Measurements from ENCODE around the gene TFF3. TPM values are rescaled to one million over a fixed set of nuclear protein-coding genes. Genes with fewer than 3 reads are reported as not detected.

Gene TFF3
- total and polyA plus RNA-seq, 7 donors, result 14.3 to 7,065 (median 45.1) TPM

GRCh38 chr21:42309753-42310213 lies 5.4 kb downstream of the TFF3 start:
- peak; percentile 74 for DNase-seq
- Histone ChIP-seq H3K27ac (no peak overlapping the region), H3K27me3 (peaks cover 8 to 36% (median 18%) of the 10 kb centered on the region in 3 donors), H3K36me3 (no peaks in the 10 kb centered on the region), H3K4me3 (no peak overlapping the region), H3K9me3 (no peaks in the 10 kb centered on the region), H3K4me1 (peaks cover 0 to 9% (median 8%) of the 10 kb centered on the region in 4 donors)
- intact Hi-C loops (cut with DNase I), result no loop called here
- 9 to 14% methylated on average over 22 of the region's 22 CpGs for WGBS, 2 donors
- TF ChIP-seq CTCF (IDR thresholded peaks at IDR 0.05), result peak; percentile 33 to 73 (median 53)
- no peak for TF ChIP-seq POLR2A (IDR thresholded peaks at IDR 0.05)
- no peak for TF ChIP-seq EP300 (IDR thresholded peaks at IDR 0.05)
- no peak for TF ChIP-seq POLR2AphosphoS5 (IDR thresholded peaks at IDR 0.05)

- H3K4me3 ChIP-seq, result no peak overlapping the region
- intact Hi-C loops (cut with DNase I), result no loop called here
- H3K27me3 ChIP-seq, result peaks cover 8 to 36% (median 18%) of the 10 kb centered on the region in 3 donors
- no peak for TF ChIP-seq POLR2AphosphoS5 (IDR thresholded peaks at IDR 0.05)
- TF ChIP-seq CTCF (IDR thresholded peaks at IDR 0.05), result no peak
- TF ChIP-seq POLR2A (IDR thresholded peaks at IDR 0.05), result no peak
- no peak for TF ChIP-seq EP300 (IDR thresholded peaks at IDR 0.05)
- H3K36me3 ChIP-seq, result no peaks in the 10 kb centered on the region
- H3K27ac ChIP-seq, result no peak overlapping the region
- WGBS, 2 donors, result 38 to 59% methylated on average over 23 of the region's 23 CpGs
- H3K9me3 ChIP-seq, result no peaks in the 10 kb centered on the region
- DNase-seq, result peak; percentile 14
- H3K4me1 ChIP-seq, result peaks cover 0 to 9% (median 8%) of the 10 kb centered on the region in 4 donors
These were observed 6.1 kb downstream of the TFF3 start for GRCh38 chr21:42308914-42309752.

- Histone ChIP-seq H3K4me1 (peaks cover 0 to 9% (median 8%) of the 10 kb centered on the region in 4 donors), H3K27me3 (peaks cover 8 to 36% (median 18%) of the 10 kb centered on the region in 3 donors), H3K36me3 (no peaks in the 10 kb centered on the region), H3K27ac (no peak overlapping the region), H3K9me3 (no peaks in the 10 kb centered on the region), H3K4me3 (no peak overlapping the region)
- DNase-seq, result peak; percentile 60
- WGBS, 2 donors, result 78 to 90% methylated on average over 17 of the region's 17 CpGs
- intact Hi-C loops (cut with DNase I), result no loop called here
- no peak for TF ChIP-seq POLR2A (IDR thresholded peaks at IDR 0.05)
- no peak for TF ChIP-seq POLR2AphosphoS5 (IDR thresholded peaks at IDR 0.05)
- no peak for TF ChIP-seq EP300 (IDR thresholded peaks at IDR 0.05)
- no peak for TF ChIP-seq CTCF (IDR thresholded peaks at IDR 0.05)
These were observed 6.9 kb downstream of the TFF3 start for GRCh38 chr21:42308161-42308913.

- intact Hi-C loops (cut with DNase I), result no loop called here
These were observed 8.1 kb downstream of the TFF3 start for GRCh38 chr21:42307106-42307505.

More at GRCh38 chr21:42307106-42307505, 8.1 kb downstream of the TFF3 start:
- 48 to 68% methylated on average over 5 of the region's 5 CpGs for WGBS, 2 donors
- peaks cover 8 to 36% (median 18%) of the 10 kb centered on the region in 3 donors for H3K27me3 ChIP-seq
- H3K4me1 ChIP-seq, result peaks cover 0 to 9% (median 8%) of the 10 kb centered on the region in 4 donors
- TF ChIP-seq POLR2A (IDR thresholded peaks at IDR 0.05) (no peak), EP300 (IDR thresholded peaks at IDR 0.05) (no peak), CTCF (IDR thresholded peaks at IDR 0.05) (no peak), POLR2AphosphoS5 (IDR thresholded peaks at IDR 0.05) (no peak)
- DNase-seq, result peak; percentile 54
- H3K4me3 ChIP-seq, result no peak overlapping the region
- H3K27ac ChIP-seq, result no peak overlapping the region
- H3K9me3 ChIP-seq, result no peaks in the 10 kb centered on the region
- H3K36me3 ChIP-seq, result no peaks in the 10 kb centered on the region
